Mesendoderm (in vitro differentiated cells): ENCODE results near the gene WDR36. TPM values are rescaled to one million over a fixed set of nuclear protein-coding genes. Genes with fewer than 3 reads are reported as not detected.

Experiments
- DNase-seq: peaks from one replicate; pipeline ENCODE4 v3.0.0; 2013
- H2AK5ac ChIP-seq: 2 replicates; pipeline ENCODE4 v1.6.1; 2013; ENCODE audit warnings: low read length, inconsistent platforms
- H2BK120ac ChIP-seq: 2 replicates; pipeline ENCODE4 v1.6.1; 2013; ENCODE audit warnings: low read depth, mild to moderate bottlenecking, low read length, moderate library complexity, mixed read lengths
- H2BK15ac ChIP-seq: replicated peaks from 2 replicates; pipeline ENCODE4 v1.6.1; 2013; ENCODE audit warnings: low read depth, mild to moderate bottlenecking, moderate library complexity
- H2BK5ac ChIP-seq: 2 replicates; pipeline ENCODE4 v1.6.1; 2013; ENCODE audit warnings: low read length, inconsistent platforms
- H3K18ac ChIP-seq: 2 replicates; pipeline ENCODE4 v1.6.1; 2013; ENCODE audit warnings: mild to moderate bottlenecking, low read length, mixed read lengths
- H3K23ac ChIP-seq: one replicate; pipeline ENCODE4 v1.6.1; 2013; ENCODE audit warnings: low read length
- H3K27ac ChIP-seq: 2 replicates; pipeline ENCODE4 v1.5.1; 2013; ENCODE audit warnings: low read depth, mild to moderate bottlenecking, inconsistent platforms, low read length, moderate library complexity
- H3K27me3 ChIP-seq: 2 replicates; pipeline ENCODE4 v1.6.1; 2013; ENCODE audit warnings: low read length, control low read depth, mild to moderate bottlenecking, inconsistent platforms; ENCODE audit not compliant: insufficient read depth, poor library complexity
- H3K36me3 ChIP-seq: 2 replicates; pipeline ENCODE4 v1.6.1; 2013; ENCODE audit warnings: low read length, inconsistent platforms; ENCODE audit not compliant: control insufficient read depth, insufficient read depth
- H3K4ac ChIP-seq: one replicate; pipeline ENCODE4 v1.6.1; 2013; ENCODE audit warnings: low read depth, mild to moderate bottlenecking, low read length, moderate library complexity
- H3K4me1 ChIP-seq: 2 replicates; pipeline ENCODE4 v1.6.1; 2013; ENCODE audit warnings: low read depth, low read length, inconsistent platforms; ENCODE audit not compliant: control insufficient read depth
- H3K4me2 ChIP-seq: 2 replicates; pipeline ENCODE4 v1.6.1; 2013; ENCODE audit warnings: low read length
- H3K4me3 ChIP-seq: 2 replicates; pipeline ENCODE4 v1.5.1; 2013; ENCODE audit warnings: mild to moderate bottlenecking, low read length
- H3K56ac ChIP-seq: one replicate; pipeline ENCODE4 v1.6.1; 2013; ENCODE audit warnings: low read length
- H3K79me1 ChIP-seq: 2 replicates; pipeline ENCODE4 v1.6.1; 2013; ENCODE audit warnings: low read length, inconsistent platforms
- H3K79me2 ChIP-seq: 2 replicates; pipeline ENCODE4 v1.6.1; 2013; ENCODE audit warnings: mild to moderate bottlenecking, low read length; ENCODE audit not compliant: control insufficient read depth, insufficient read depth
- H3K9ac ChIP-seq: 2 replicates; pipeline ENCODE4 v1.6.1; 2013; ENCODE audit warnings: low read length, inconsistent platforms
- H4K5ac ChIP-seq: one replicate; pipeline ENCODE4 v1.6.1; 2013; ENCODE audit warnings: low read length
- H4K8ac ChIP-seq: one replicate; pipeline ENCODE4 v1.6.1; 2013; ENCODE audit warnings: low read depth, mild to moderate bottlenecking, control low read depth, low read length, moderate library complexity
- WGBS: extraction: QIAGEN DNeasy Blood & Tissue Kit; methylation state at CpG from one replicate; pipeline ENCODE4 v1.1.7; 2013; ENCODE audit warnings: low lambda C conversion rate, missing lambda C conversion rate; ENCODE audit not compliant: insufficient coverage; ENCODE audit errors: extremely low coverage; 5-methylcytosine and 5-hydroxymethylcytosine counted together
- polyA plus RNA-seq, 2 experiments: library from polyadenylated mRNA; stranded (reverse); fragments of 200-250 nt; gene quantifications; one replicate each; pipeline ENCODE4 v1.2.3, GENCODE V29; 2013

The WDR36 gene
- polyA plus RNA-seq (2013, experiment 1 of 2), result 21.8 TPM
- 20.8 TPM for polyA plus RNA-seq (2013, experiment 2 of 2)

- Histone ChIP-seq H3K4me3 (peak within 1 kb of the TSS; percentile 99), H3K27me3 (no peaks in the 10 kb centered on the region), H3K4ac (peak within 1 kb of the TSS; percentile 65), H2BK120ac (no peak within 1 kb of the TSS), H3K79me1 (peaks cover 7% of the 10 kb centered on the region), H2AK5ac (no peak within 1 kb of the TSS), H4K8ac (no peak within 1 kb of the TSS), H2BK5ac (peak within 1 kb of the TSS; percentile 55), H4K5ac (peak within 1 kb of the TSS; percentile 81), H3K27ac (no peak within 1 kb of the TSS), H3K4me1 (peaks cover 2% of the 10 kb centered on the region), H3K9ac (peak within 1 kb of the TSS; percentile 93), H3K36me3 (no peaks in the 10 kb centered on the region), H3K4me2 (peak within 1 kb of the TSS; percentile 72), H2BK15ac (no peak within 1 kb of the TSS), H3K18ac (no peak within 1 kb of the TSS), H3K56ac (peak within 1 kb of the TSS; percentile 94), H3K23ac (no peak within 1 kb of the TSS), H3K79me2 (peaks cover 26% of the 10 kb centered on the region)
- no CpG with 5 or more reads among the region's 50 CpGs for WGBS
- peak; percentile 97 for DNase-seq
These were observed at the start of gene WDR36 for GRCh38 chr5:111092062-111092853. Gene WDR36 (plus strand): TSS chr5:111092348. CDS start chr5:111092457, 109 bp downstream.

GRCh38 chr5:111043712-111044506, 48.2 kb upstream of the WDR36 start:
- no peak overlapping the region for H3K56ac ChIP-seq
- H4K5ac ChIP-seq, result no peak overlapping the region
- no peaks in the 10 kb centered on the region for H3K79me1 ChIP-seq
- H3K27ac ChIP-seq, result no peak overlapping the region
- H3K79me2 ChIP-seq, result no peaks in the 10 kb centered on the region
- H2BK5ac ChIP-seq, result no peak overlapping the region
- no peaks in the 10 kb centered on the region for H3K4me1 ChIP-seq
- H3K23ac ChIP-seq, result no peak overlapping the region
- H2BK15ac ChIP-seq, result no peak overlapping the region
- no peak overlapping the region for H3K4me3 ChIP-seq
- DNase-seq, result peak; percentile 70
- no peaks in the 10 kb centered on the region for H3K36me3 ChIP-seq
- H2AK5ac ChIP-seq, result no peak overlapping the region
- no peak overlapping the region for H3K4me2 ChIP-seq
- H3K18ac ChIP-seq, result no peak overlapping the region
- H3K27me3 ChIP-seq, result no peaks in the 10 kb centered on the region
- H4K8ac ChIP-seq, result no peak overlapping the region
- no CpG with 5 or more reads among the region's 5 CpGs for WGBS
- no peak overlapping the region for H2BK120ac ChIP-seq
- H3K4ac ChIP-seq, result no peak overlapping the region
- H3K9ac ChIP-seq, result no peak overlapping the region

GRCh38 chr5:111058064-111058463, 34.1 kb upstream of the WDR36 start:
- no peak overlapping the region for H2AK5ac ChIP-seq
- no peak overlapping the region for H3K18ac ChIP-seq
- no peak for DNase-seq
- no peak overlapping the region for H3K4me3 ChIP-seq
- H3K27ac ChIP-seq, result no peak overlapping the region
- H2BK120ac ChIP-seq, result no peak overlapping the region
- H2BK5ac ChIP-seq, result no peak overlapping the region
- no peak overlapping the region for H3K4me2 ChIP-seq
- H3K79me2 ChIP-seq, result no peaks in the 10 kb centered on the region
- no peak overlapping the region for H3K56ac ChIP-seq
- no peak overlapping the region for H3K23ac ChIP-seq
- H3K27me3 ChIP-seq, result no peaks in the 10 kb centered on the region
- no peaks in the 10 kb centered on the region for H3K36me3 ChIP-seq
- no peak overlapping the region for H2BK15ac ChIP-seq
- H3K4me1 ChIP-seq, result no peaks in the 10 kb centered on the region
- H4K8ac ChIP-seq, result no peak overlapping the region
- no peaks in the 10 kb centered on the region for H3K79me1 ChIP-seq
- no peak overlapping the region for H3K9ac ChIP-seq
- H3K4ac ChIP-seq, result no peak overlapping the region
- H4K5ac ChIP-seq, result no peak overlapping the region

- H3K79me1 ChIP-seq, result no peaks in the 10 kb centered on the region
- H3K27ac ChIP-seq, result no peak overlapping the region
- H3K56ac ChIP-seq, result no peak overlapping the region
- H4K5ac ChIP-seq, result no peak overlapping the region
- H3K36me3 ChIP-seq, result no peaks in the 10 kb centered on the region
- no peaks in the 10 kb centered on the region for H3K27me3 ChIP-seq
- no peak overlapping the region for H3K18ac ChIP-seq
- H2BK5ac ChIP-seq, result no peak overlapping the region
- H2AK5ac ChIP-seq, result no peak overlapping the region
- WGBS, result no CpG with 5 or more reads among the region's 2 CpGs
- no peak overlapping the region for H3K9ac ChIP-seq
- H3K4me3 ChIP-seq, result no peak overlapping the region
- H4K8ac ChIP-seq, result no peak overlapping the region
- H3K4ac ChIP-seq, result no peak overlapping the region
- no peaks in the 10 kb centered on the region for H3K79me2 ChIP-seq
- H3K4me1 ChIP-seq, result no peaks in the 10 kb centered on the region
- no peak overlapping the region for H3K23ac ChIP-seq
- H3K4me2 ChIP-seq, result no peak overlapping the region
- H2BK15ac ChIP-seq, result no peak overlapping the region
- H2BK120ac ChIP-seq, result no peak overlapping the region
- no peak for DNase-seq
These were observed 32.0 kb upstream of the WDR36 start for GRCh38 chr5:111060169-111060568.

GRCh38 chr5:111061618-111062017, 30.5 kb upstream of the WDR36 start:
- Histone ChIP-seq H3K27me3 (no peaks in the 10 kb centered on the region), H3K23ac (no peak overlapping the region), H2BK15ac (no peak overlapping the region), H2BK5ac (no peak overlapping the region), H3K4me3 (no peak overlapping the region), H3K4ac (no peak overlapping the region), H3K18ac (no peak overlapping the region), H3K9ac (no peak overlapping the region), H3K36me3 (no peaks in the 10 kb centered on the region), H3K4me1 (no peaks in the 10 kb centered on the region), H4K5ac (no peak overlapping the region), H2BK120ac (no peak overlapping the region), H3K4me2 (no peak overlapping the region), H4K8ac (no peak overlapping the region), H3K27ac (no peak overlapping the region), H3K79me1 (no peaks in the 10 kb centered on the region), H3K79me2 (no peaks in the 10 kb centered on the region), H2AK5ac (no peak overlapping the region), H3K56ac (no peak overlapping the region)
- DNase-seq, result no peak
